K562 (cell line): ENCODE data around the gene CEP72. TPM values are rescaled to one million over a fixed set of nuclear protein-coding genes. Genes with fewer than 3 reads are reported as not detected.
A peak's percentile ranks its signal among the peaks of the same experiment; 100 is the strongest.

Source experiments
- ARID3A ChIP-seq: IDR thresholded peaks from 2 replicates; pipeline ENCODE4 v1.6.1; 2012; ENCODE audit warnings: low read depth, low read length, improper control_type of control experiment, borderline replicate concordance
- BCLAF1 ChIP-seq, 2 experiments: fragments of 450-650 bp in 1 of 2; IDR thresholded peaks; 2 replicates each; pipeline ENCODE4 v1.6.1; 2011 to 2017; ENCODE audit warnings: low read depth in 2 of 2, antibody characterized with exemption in 1 of 2, borderline replicate concordance in 1 of 2, low read length in 1 of 2, mild to moderate bottlenecking in 1 of 2, mixed read lengths in 1 of 2; ENCODE audit not compliant: control insufficient read depth in 1 of 2
- CCAR2 ChIP-seq: fragments of 200-400 bp; formaldehyde crosslinking; IDR thresholded peaks from 2 replicates; pipeline ENCODE4 v1.6.1; 2017; ENCODE audit warnings: mild to moderate bottlenecking, low read depth, low read length
- CXXC5 ChIP-seq: fragments of 250-450 bp; sonication (Bioruptor Pico); IDR thresholded peaks from 2 replicates; pipeline ENCODE4 v1.8.0; 2022; ENCODE audit warnings: inconsistent platforms, mild to moderate bottlenecking, moderate library complexity
- DPF2 ChIP-seq: fragments of 450-650 bp; IDR thresholded peaks from 2 replicates; pipeline ENCODE4 v1.6.1; 2016
- GABPB2 ChIP-seq: fragments of 250-450 bp; sonication (Bioruptor Pico); conservative IDR thresholded peaks from 2 replicates; pipeline ENCODE4 v1.5.1; 2021; ENCODE audit warnings: mild to moderate bottlenecking
- HNRNPK ChIP-seq: fragments of 200-400 bp; formaldehyde crosslinking; IDR thresholded peaks from one replicate; pipeline ENCODE4 v1.6.1; 2018; ENCODE audit warnings: mild to moderate bottlenecking, low read depth, low read length; ENCODE audit not compliant: poor library complexity, severe bottlenecking
- KAT7 ChIP-seq: sonication (generic); formaldehyde crosslinking; IDR thresholded peaks from 2 replicates; pipeline ENCODE4 v1.8.0; 2022; ENCODE audit warnings: missing genetic modification reagents, mild to moderate bottlenecking, borderline replicate concordance
- L3MBTL2 ChIP-seq: fragments of 450-650 bp; IDR thresholded peaks from 2 replicates; pipeline ENCODE4 v1.6.1; 2016; ENCODE audit warnings: mild to moderate bottlenecking, moderate library complexity
- LCOR ChIP-seq: sonication (generic); formaldehyde crosslinking; IDR thresholded peaks from 2 replicates; pipeline ENCODE4 v1.8.0; 2022; ENCODE audit warnings: mild to moderate bottlenecking, missing genetic modification reagents
- MTA2 ChIP-seq: fragments of 450-650 bp; IDR thresholded peaks from 2 replicates; pipeline ENCODE4 v1.6.1; 2016; ENCODE audit warnings: low read depth
- POU5F1 ChIP-seq: fragments of 150-350 bp; IDR thresholded peaks from 2 replicates; pipeline ENCODE4 v1.6.1; 2014; ENCODE audit warnings: borderline replicate concordance, low read length, low read depth, mild to moderate bottlenecking; ENCODE audit not compliant: partially characterized antibody
- PTRF ChIP-seq: fragments of 450-650 bp; IDR thresholded peaks from 2 replicates; pipeline ENCODE4 v1.6.1; 2016; ENCODE audit warnings: mild to moderate bottlenecking, missing genetic modification characterization, missing compliant biosample characterization
- PTTG1 ChIP-seq: fragments of 450-650 bp; IDR thresholded peaks from 2 replicates; pipeline ENCODE4 v1.6.1; 2016; ENCODE audit warnings: low read depth, mild to moderate bottlenecking, missing genetic modification characterization, missing compliant biosample characterization
- RBM14 ChIP-seq: fragments of 200-400 bp; formaldehyde crosslinking; IDR thresholded peaks from 2 replicates; pipeline ENCODE4 v1.6.1; 2018; ENCODE audit warnings: low read depth, mild to moderate bottlenecking, low read length, moderate library complexity, borderline replicate concordance; ENCODE audit not compliant: insufficient read depth
- SMC3 ChIP-seq: conservative IDR thresholded peaks from 2 replicates; pipeline ENCODE4 v1.6.1; 2011; ENCODE audit warnings: low read depth, low read length, improper control_type of control experiment; ENCODE audit not compliant: insufficient read depth
- SRSF7 ChIP-seq: fragments of 200-400 bp; formaldehyde crosslinking; optimal IDR thresholded peaks from 2 replicates; pipeline ENCODE3; 2017; ENCODE audit warnings: mild to moderate bottlenecking, low read depth, low read length
- STAT5B ChIP-seq: fragments of 250-450 bp; sonication (Bioruptor Pico); IDR thresholded peaks from 2 replicates; pipeline ENCODE4 v1.8.0; 2021; ENCODE audit warnings: mild to moderate bottlenecking, inconsistent platforms
- VEZF1 ChIP-seq: fragments of 200-800 bp; sonication (Bioruptor generic); IDR thresholded peaks from 2 replicates; pipeline ENCODE4 v1.6.1; 2017; ENCODE audit warnings: missing genetic modification characterization, missing compliant biosample characterization
- ZNF134 ChIP-seq: fragments of 250-450 bp; sonication (Bioruptor Pico); conservative IDR thresholded peaks from 2 replicates; pipeline ENCODE4 v1.4.0; 2020
- ZNF140 ChIP-seq: fragments of 250-450 bp; sonication (Bioruptor Pico); IDR thresholded peaks from 2 replicates; pipeline ENCODE4 v1.8.0; 2021; ENCODE audit warnings: moderate library complexity, mild to moderate bottlenecking, inconsistent platforms
- ZNF175 ChIP-seq: fragments of 200-800 bp; sonication (Bioruptor generic); IDR thresholded peaks from 2 replicates; pipeline ENCODE4 v1.6.1; 2016; ENCODE audit warnings: low read depth, mild to moderate bottlenecking, missing genetic modification characterization, missing compliant biosample characterization
- ZNF274 ChIP-seq: IDR thresholded peaks from 2 replicates; pipeline ENCODE4 v1.6.1; 2011; ENCODE audit warnings: low read depth, mild to moderate bottlenecking, low read length, moderate library complexity, borderline replicate concordance
- ZNF717 ChIP-seq: fragments of 250-450 bp; sonication (Bioruptor Pico); IDR thresholded peaks from 2 replicates; pipeline ENCODE4 v1.5.0; 2021
- polyA plus RNA-seq, 8 experiments: library from polyadenylated mRNA; depleted of rRNA in 4 of 8; stranded (reverse) in 5 of 8; unstranded in 3 of 8; fragments of >200 nt; fragmentation: Nextera tagmentation in 2 of 8; fragmentation: Illumina TruSeq in 1 of 8; extraction: Ambion mirVana in 2 of 8; extraction: Trizol in 1 of 8; gene quantifications; 2 replicates each; pipeline versions ENCODE4 v1.2.1 to v1.2.3, GENCODE V29; 2011 to 2014; ENCODE audit warnings: inconsistent platforms in 1 of 8, missing spikeins in 1 of 8
- total RNA-seq, 7 experiments: library from RNA; depleted of rRNA in 6 of 7; stranded (reverse); fragments of >200 nt in 6 of 7; fragmentation: Illumina TruSeq in 2 of 7; extraction: Trizol in 2 of 7; gene quantifications; 2 replicates each; pipeline versions ENCODE4 v1.2.1 to v1.2.3, GENCODE V29; 2011 to 2021; ENCODE audit warnings: low replicate concordance in 1 of 7

CEP72 gene
- total and polyA plus RNA-seq, 9 of the 15 experiments (the other 6 are each of a cell fraction or from before 2014, with no cell fraction given) = 0.89 to 38.1 (median 14.2) TPM

- TF ChIP-seq SMC3 (0 out of 2 replicates have a peak, but pooled peaks have one; percentile 9), PTTG1 (no peak), POU5F1 (no peak), KAT7 (CRISPR knock-in tag) (no peak), CXXC5 (0 out of 2 replicates have a peak, but pooled peaks have one; percentile 28), ZNF134 (no peak), CCAR2 (no peak), DPF2 (peak; percentile 93), HNRNPK (no peak), ZNF274 (no peak), VEZF1 (peak; percentile 37; the same call in 1 of the 2 replicates), ZNF175 (0 out of 2 replicates have a peak, but pooled peaks have one; percentile 31), PTRF (tag) (no peak), SRSF7 (no peak), MTA2 (peak; percentile 89), RBM14 (no peak), ZNF717 (CRISPR knock-in tag) (no peak), ARID3A (0 out of 2 replicates have a peak, but pooled peaks have one; percentile 46), L3MBTL2 (no peak), ZNF140 (CRISPR knock-in tag) (no peak), STAT5B (CRISPR knock-in tag) (no peak), LCOR (CRISPR knock-in tag) (peak; percentile 50; the same call in 1 of the 2 replicates), GABPB2 (CRISPR knock-in tag) (no peak), BCLAF1 (IDR thresholded peaks at IDR 0.05; ENCODE audit: borderline replicate concordance in 1 of 2, control insufficient read depth in 1 of 2, low read depth in 2 of 2, low read length in 1 of 2) (no peak)
These were observed 45.4 kb downstream of the CEP72 start (continued) for GRCh38 chr5:657570-657969.
